Ovary (tissue), 3 donors: ENCODE data around the gene FBN3.

ENCODE experiments used
- CTCF ChIP-seq, 3 donors: fragments of 450-650 bp in 2 of 3; fragments of 200-600 bp in 1 of 3; IDR thresholded peaks; one replicate each; pipeline versions ENCODE4 v1.5.1 to v1.8.0; 2016 to 2022; ENCODE audit warnings: antibody characterized with exemption in 3 of 3, mild to moderate bottlenecking in 1 of 3
- POLR2A ChIP-seq: fragments of 450-650 bp; IDR thresholded peaks from one replicate; pipeline ENCODE4 v1.6.1; 2017; ENCODE audit warnings: antibody characterized with exemption, mild to moderate bottlenecking, moderate library complexity
- donor health status: DM: no; HTN: no; CAD: no.

DNA sequence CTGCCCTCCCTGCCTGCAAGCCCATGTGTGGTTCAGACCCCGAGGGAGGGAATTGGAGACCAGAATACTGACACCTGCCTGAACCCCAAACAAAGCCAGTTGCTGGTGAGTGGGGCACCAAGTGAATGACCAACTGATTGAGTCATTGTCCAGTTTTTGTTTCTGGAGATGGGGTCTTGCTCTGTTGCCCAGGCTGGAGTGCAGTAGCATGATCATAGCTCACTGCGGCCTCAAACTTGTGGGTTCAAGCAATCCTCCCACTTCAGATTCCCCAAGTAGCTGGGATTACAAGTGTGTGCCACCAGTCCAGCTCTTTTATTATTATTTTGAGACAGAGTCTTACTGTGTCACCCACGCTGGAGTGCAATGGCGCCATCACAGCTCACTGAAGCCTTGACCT, 92.9 kb downstream of the FBN3 start:
- TF ChIP-seq CTCF (IDR thresholded peaks at IDR 0.05) (no peak), POLR2A (no peak)
